GM23338 (cell line): ENCODE results near the gene NTN4. TPM values are rescaled to one million over a fixed set of nuclear protein-coding genes. Genes with fewer than 3 reads are reported as not detected.
A peak's percentile ranks its signal among the peaks of the same experiment; 100 is the strongest.

ENCODE experiments used
- ATAC-seq: fragments of 200-7000 bp; cut with Tn5 transposase; 3 replicates; pipeline ENCODE4 v1.9.1; 2020
- DNase-seq: peaks from one replicate; pipeline ENCODE4 v3.0.0-alpha.2; 2015; ENCODE audit warnings: low spot score
- H2AFZ ChIP-seq: fragments of 200-600 bp; sonication (generic); 2 replicates; pipeline ENCODE4 v1.8.0; 2016; ENCODE audit warnings: antibody characterized with exemption, mild to moderate bottlenecking, moderate library complexity
- H3F3A ChIP-seq: fragments of 200-600 bp; sonication (generic); replicated peaks from 2 replicates; pipeline ENCODE4 v1.8.0; 2017; ENCODE audit warnings: antibody characterized with exemption, mixed run types, low read depth
- H3K27ac ChIP-seq: fragments of 200-600 bp; sonication (generic); 2 replicates; pipeline ENCODE4 v1.6.1; 2016; ENCODE audit warnings: low read depth
- H3K27me3 ChIP-seq: fragments of 200-600 bp; sonication (generic); 2 replicates; pipeline ENCODE4 v1.8.0; 2016; ENCODE audit warnings: mild to moderate bottlenecking, mixed run types, moderate library complexity; ENCODE audit not compliant: insufficient read depth
- H3K36me3 ChIP-seq: fragments of 200-600 bp; sonication (generic); 2 replicates; pipeline ENCODE4 v1.8.0; 2016; ENCODE audit warnings: mild to moderate bottlenecking; ENCODE audit not compliant: insufficient read depth
- H3K4me1 ChIP-seq: fragments of 200-600 bp; sonication (generic); 2 replicates; pipeline ENCODE4 v1.8.0; 2016; ENCODE audit warnings: mild to moderate bottlenecking, moderate library complexity; ENCODE audit not compliant: insufficient read depth
- H3K4me2 ChIP-seq: fragments of 200-600 bp; sonication (generic); 2 replicates; pipeline ENCODE4 v1.7.1; 2017; ENCODE audit warnings: mixed run types
- H3K4me3 ChIP-seq: fragments of 200-600 bp; sonication (generic); 2 replicates; pipeline ENCODE4 v1.6.1; 2016; ENCODE audit warnings: mixed run types
- H3K79me2 ChIP-seq: fragments of 200-600 bp; sonication (generic); replicated peaks from 2 replicates; pipeline ENCODE4 v1.8.0; 2017; ENCODE audit warnings: mild to moderate bottlenecking; ENCODE audit not compliant: insufficient read depth
- H3K9me2 ChIP-seq: fragments of 200-600 bp; sonication (generic); 2 replicates; pipeline ENCODE4 v1.8.0; 2017; ENCODE audit not compliant: insufficient read depth
- H4K20me1 ChIP-seq: fragments of 200-600 bp; sonication (generic); replicated peaks from 2 replicates; pipeline ENCODE4 v1.8.0; 2017; ENCODE audit warnings: mild to moderate bottlenecking; ENCODE audit not compliant: insufficient read depth
- H3K27ac Mint-ChIP-seq: 2 replicates; pipeline ENCODE4 v1.8.0; 2020; ENCODE audit warnings: inconsistent platforms, mild to moderate bottlenecking, moderate library complexity, mixed read lengths
- H3K27me3 Mint-ChIP-seq: 3 replicates; pipeline ENCODE4 v1.8.0; 2022; ENCODE audit warnings: low read depth, mild to moderate bottlenecking, moderate library complexity, mixed read lengths, inconsistent platforms; ENCODE audit not compliant: insufficient read depth, poor library complexity
- H3K36me3 Mint-ChIP-seq: 3 replicates; pipeline ENCODE4 v1.8.0; 2021; ENCODE audit warnings: low read depth, mild to moderate bottlenecking, inconsistent platforms, moderate library complexity, mixed read lengths
- H3K4me1 Mint-ChIP-seq: 3 replicates; pipeline ENCODE4 v1.8.0; 2020; ENCODE audit warnings: mild to moderate bottlenecking, inconsistent platforms, mixed read lengths
- H3K4me3 Mint-ChIP-seq: 3 replicates; pipeline ENCODE4 v1.8.0; 2021; ENCODE audit warnings: moderate library complexity, mild to moderate bottlenecking, inconsistent platforms, mixed read lengths
- H3K9me3 Mint-ChIP-seq: 3 replicates; pipeline ENCODE4 v1.8.0; 2020; ENCODE audit warnings: moderate library complexity, mild to moderate bottlenecking, inconsistent platforms, mixed read lengths
- CREB1 ChIP-seq: fragments of 250-450 bp; sonication (Bioruptor Pico); IDR thresholded peaks from 2 replicates; pipeline ENCODE4 v1.5.0; 2020; ENCODE audit warnings: low read depth, mild to moderate bottlenecking, moderate library complexity
- CTCF ChIP-seq, 2 experiments: fragments of 200-600 bp in 1 of 2; sonication (generic) in 1 of 2; conservative IDR thresholded peaks; 2 replicates each; pipeline versions ENCODE4 v1.5.1 to v1.6.1; 2016 to 2017; ENCODE audit warnings: antibody characterized with exemption in 2 of 2, low read depth in 2 of 2, mild to moderate bottlenecking in 2 of 2, moderate library complexity in 1 of 2
- ETS1 ChIP-seq: IDR thresholded peaks from 2 replicates; pipeline ENCODE4 v1.6.1; 2016; ENCODE audit warnings: antibody characterized with exemption
- EZH2 ChIP-seq: fragments of 200-600 bp; sonication (generic); IDR thresholded peaks from one replicate; pipeline ENCODE4 v1.8.0; 2017; ENCODE audit warnings: antibody characterized with exemption, mild to moderate bottlenecking, low read depth; ENCODE audit not compliant: unreplicated experiment
- EZH2phosphoT487 ChIP-seq: fragments of 200-600 bp; sonication (generic); IDR thresholded peaks from one replicate; pipeline ENCODE4 v1.8.1; 2018; ENCODE audit warnings: antibody characterized with exemption; ENCODE audit not compliant: unreplicated experiment
- JUNB ChIP-seq: IDR thresholded peaks from one replicate; pipeline ENCODE4 v1.6.1; 2016; ENCODE audit warnings: antibody characterized with exemption; ENCODE audit not compliant: unreplicated experiment
- NANOG ChIP-seq: IDR thresholded peaks from 2 replicates; pipeline ENCODE4 v1.6.1; 2016; ENCODE audit warnings: antibody characterized with exemption, borderline replicate concordance
- POLR2AphosphoS5 ChIP-seq: IDR thresholded peaks from 2 replicates; pipeline ENCODE4 v1.6.1; 2016; ENCODE audit warnings: antibody characterized with exemption, low read depth
- REST ChIP-seq: IDR thresholded peaks from one replicate; pipeline ENCODE4 v1.6.1; 2018; ENCODE audit warnings: antibody characterized with exemption; ENCODE audit not compliant: unreplicated experiment
- STAT1 ChIP-seq: IDR thresholded peaks from one replicate; pipeline ENCODE4 v1.6.1; 2016; ENCODE audit warnings: antibody characterized with exemption; ENCODE audit not compliant: unreplicated experiment
- ZNF114 ChIP-seq: fragments of 250-450 bp; sonication (Bioruptor Pico); IDR thresholded peaks from 2 replicates; pipeline ENCODE4 v1.5.0; 2020; ENCODE audit warnings: mild to moderate bottlenecking, moderate library complexity
- ZNF331 ChIP-seq: fragments of 250-450 bp; sonication (Bioruptor Pico); IDR thresholded peaks from 2 replicates; pipeline ENCODE4 v1.5.0; 2020; ENCODE audit warnings: low read depth, mild to moderate bottlenecking, moderate library complexity
- ZNF462 ChIP-seq: fragments of 250-450 bp; sonication (Bioruptor Pico); IDR thresholded peaks from 2 replicates; pipeline ENCODE4 v1.5.0; 2020; ENCODE audit warnings: mild to moderate bottlenecking, moderate library complexity
- polyA plus RNA-seq: library from polyadenylated mRNA; unstranded; fragments of >200 nt; fragmentation: Nextera tagmentation; extraction: Ambion mirVana; gene quantifications from 2 replicates; pipeline ENCODE4 v1.2.1, GENCODE V29; 2016
- total RNA-seq: library from RNA; depleted of rRNA; stranded (reverse); fragments of >200 nt; shearing (Covaris generic); gene quantifications from 2 replicates; pipeline ENCODE4 v1.2.3, GENCODE V29; 2014

The NTN4 gene
- total and polyA plus RNA-seq, 2 experiments from 2014 or later, result 1.5 to 3.8 TPM

- H3K9me3 Mint-ChIP-seq, result no peaks in the 10 kb centered on the region
- peak overlapping the region; percentile 12; the same call in 1 of the 2 replicates for H3K27ac ChIP-seq
Measured at GRCh38 chr12:95637471-95638155, 153.0 kb downstream of the NTN4 start.

More at GRCh38 chr12:95637471-95638155, 153.0 kb downstream of the NTN4 start:
- TF ChIP-seq POLR2AphosphoS5 (no peak), JUNB (no peak), ETS1 (no peak), EZH2 (no peak), NANOG (no peak), CTCF (conservative IDR thresholded peaks at IDR 0.05; ENCODE audit: low read depth in 2 of 2) (no peak), REST (no peak), CREB1 (no peak), STAT1 (no peak), ZNF114 (CRISPR knock-in tag) (no peak), EZH2phosphoT487 (no peak), ZNF331 (CRISPR knock-in tag) (no peak), ZNF462 (no peak)
- Histone ChIP-seq H3K4me2 (no peak overlapping the region), H3K4me3 (no peak overlapping the region), H3K4me1 (no peaks in the 10 kb centered on the region), H3K79me2 (no peaks in the 10 kb centered on the region), H4K20me1 (no peaks in the 10 kb centered on the region), H3K9me2 (0 out of 2 replicates have a peak, but pooled peaks cover 5% of the 10 kb centered on the region), H2AFZ (no peak overlapping the region), H3F3A (no peaks in the 10 kb centered on the region), H3K27me3 (no peaks in the 10 kb centered on the region), H3K36me3 (no peaks in the 10 kb centered on the region; the same call in 1 of the 2 replicates)
- Mint-ChIP-seq H3K36me3 (peaks cover 22% of the 10 kb centered on the region), H3K27ac (no peak overlapping the region), H3K4me3 (no peak overlapping the region), H3K4me1 (no peaks in the 10 kb centered on the region), H3K27me3 (peaks cover 2% of the 10 kb centered on the region)
- DNase-seq (no peak), ATAC-seq (no peak)
